HG03280 (cell line): ENCODE data around the gene GLP1R.
A peak's percentile ranks its signal among the peaks of the same experiment; 100 is the strongest.

Experiments used
- ATAC-seq: cut with Tn5 transposase; IDR thresholded peaks from one replicate; pipeline ENCODE4 v1.9.1; 2021; ENCODE audit warnings: mild to moderate bottlenecking, moderate library complexity; ENCODE audit not compliant: unreplicated experiment

GLP1R gene

GRCh38 chr6:39085129-39085797 lies 36.7 kb downstream of the GLP1R start:
- ATAC-seq = no peak

GRCh38 chr6:39086294-39086693 lies 37.7 kb downstream of the GLP1R start:
- peak; percentile 74 for ATAC-seq

GRCh38 chr6:39086711-39087110 lies 38.1 kb downstream of the GLP1R start:
- ATAC-seq = no peak

- no peak for ATAC-seq
Measured at GRCh38 chr6:39087197-39087596, 38.6 kb downstream of the GLP1R start.

- ATAC-seq = no peak
Measured at GRCh38 chr6:39088331-39088730, 39.8 kb downstream of the GLP1R start.

GRCh38 chr6:39090036-39090435 lies 41.5 kb downstream of the GLP1R start:
- ATAC-seq = no peak

- ATAC-seq = no peak
Measured at GRCh38 chr6:39091220-39091619, 42.6 kb downstream of the GLP1R start.

GRCh38 chr6:39092124-39092523 lies 43.5 kb downstream of the GLP1R start:
- ATAC-seq = no peak

- ATAC-seq = no peak
Measured at GRCh38 chr6:39093149-39093708, 44.6 kb downstream of the GLP1R start.

GRCh38 chr6:39095578-39095977 lies 47.0 kb downstream of the GLP1R start:
- ATAC-seq = no peak

- ATAC-seq = no peak
Measured at GRCh38 chr6:39100358-39100757, 51.8 kb downstream of the GLP1R start.

GRCh38 chr6:39102071-39102820 lies 53.7 kb downstream of the GLP1R start:
- no peak for ATAC-seq

- ATAC-seq = no peak
Measured at GRCh38 chr6:39102821-39103136, 54.2 kb downstream of the GLP1R start.

GRCh38 chr6:39104528-39104927 lies 55.9 kb downstream of the GLP1R start:
- no peak for ATAC-seq

GRCh38 chr6:39107034-39107433 lies 58.5 kb downstream of the GLP1R start:
- no peak for ATAC-seq

- ATAC-seq = no peak
Measured at GRCh38 chr6:39107641-39108040, 59.1 kb downstream of the GLP1R start.

- ATAC-seq = no peak
Measured at GRCh38 chr6:39108041-39108839, 59.7 kb downstream of the GLP1R start.

GRCh38 chr6:39111280-39111679 lies 62.7 kb downstream of the GLP1R start:
- ATAC-seq = no peak

GRCh38 chr6:39113788-39114187 lies 65.2 kb downstream of the GLP1R start:
- no peak for ATAC-seq

GRCh38 chr6:39114388-39114703 lies 65.8 kb downstream of the GLP1R start:
- peak; percentile 12 for ATAC-seq

- peak; percentile 92 for ATAC-seq
Measured at GRCh38 chr6:39114704-39115599, 66.4 kb downstream of the GLP1R start, which contains the start of gene SAYSD1. Gene SAYSD1 (minus strand): TSS chr6:39115186. CDS start chr6:39115089, 97 bp downstream.
